ENCODE data around the gene IFT88.

The IFT88 gene

GRCh38 chr13:20717581-20718542, 150.9 kb downstream of the IFT88 start:
- DNase-seq: no peak

- DNase-seq: no peak
Measured at GRCh38 chr13:20718958-20719566, 152.1 kb downstream of the IFT88 start.

- DNase-seq: no peak
Measured at GRCh38 chr13:20719783-20720182, 152.8 kb downstream of the IFT88 start.

GRCh38 chr13:20720499-20720898, 153.5 kb downstream of the IFT88 start:
- DNase-seq: no peak

- DNase-seq: no peak
Measured at GRCh38 chr13:20721058-20721453, 154.1 kb downstream of the IFT88 start.

- DNase-seq: no peak
Measured at GRCh38 chr13:20721454-20722357, 154.7 kb downstream of the IFT88 start.

GRCh38 chr13:20727856-20728255, 160.9 kb downstream of the IFT88 start:
- no peak for DNase-seq

- DNase-seq: no peak
Measured at GRCh38 chr13:20728579-20729311, 161.8 kb downstream of the IFT88 start.

GRCh38 chr13:20729633-20730585, 163.0 kb downstream of the IFT88 start:
- DNase-seq: no peak

GRCh38 chr13:20738616-20739015, 171.7 kb downstream of the IFT88 start:
- no peak for DNase-seq

GRCh38 chr13:20740021-20740420, 173.1 kb downstream of the IFT88 start:
- no peak for DNase-seq
